GM06990 (cell line): ENCODE measurements around the gene SNX3.
A peak's percentile ranks its signal among the peaks of the same experiment; 100 is the strongest.
"Not testable (repeated sequence)": the region's sequence is repeated elsewhere in the genome, so short reads cannot be mapped to it uniquely, and the experiment has no call there.

Experiments
- DNase-seq: peaks from one replicate; pipeline ENCODE4 v3.0.0-alpha.2; 2011; ENCODE audit not compliant: insufficient read length; ENCODE audit errors: extremely low read depth
- H3K27me3 ChIP-seq: replicated peaks from 2 replicates; pipeline ENCODE4 v1.6.0; 2011; ENCODE audit warnings: low read length; ENCODE audit not compliant: control insufficient read depth, insufficient read depth
- H3K36me3 ChIP-seq: 2 replicates; pipeline ENCODE4 v1.5.1; 2011; ENCODE audit warnings: low read length; ENCODE audit not compliant: control insufficient read depth, insufficient read depth
- H3K4me3 ChIP-seq: replicated peaks from 2 replicates; pipeline ENCODE4 v1.5.1; 2011; ENCODE audit warnings: low read depth, mild to moderate bottlenecking, control low read depth, low read length
- TF ChIP-seq, protein P1 (sequence below): IDR thresholded peaks from 2 replicates; pipeline ENCODE4 v1.5.1; 2011; ENCODE audit warnings: low read length, control low read depth, mild to moderate bottlenecking, inconsistent platforms; ENCODE audit not compliant: insufficient read depth, poor library complexity, severe bottlenecking

The SNX3 gene

DNA sequence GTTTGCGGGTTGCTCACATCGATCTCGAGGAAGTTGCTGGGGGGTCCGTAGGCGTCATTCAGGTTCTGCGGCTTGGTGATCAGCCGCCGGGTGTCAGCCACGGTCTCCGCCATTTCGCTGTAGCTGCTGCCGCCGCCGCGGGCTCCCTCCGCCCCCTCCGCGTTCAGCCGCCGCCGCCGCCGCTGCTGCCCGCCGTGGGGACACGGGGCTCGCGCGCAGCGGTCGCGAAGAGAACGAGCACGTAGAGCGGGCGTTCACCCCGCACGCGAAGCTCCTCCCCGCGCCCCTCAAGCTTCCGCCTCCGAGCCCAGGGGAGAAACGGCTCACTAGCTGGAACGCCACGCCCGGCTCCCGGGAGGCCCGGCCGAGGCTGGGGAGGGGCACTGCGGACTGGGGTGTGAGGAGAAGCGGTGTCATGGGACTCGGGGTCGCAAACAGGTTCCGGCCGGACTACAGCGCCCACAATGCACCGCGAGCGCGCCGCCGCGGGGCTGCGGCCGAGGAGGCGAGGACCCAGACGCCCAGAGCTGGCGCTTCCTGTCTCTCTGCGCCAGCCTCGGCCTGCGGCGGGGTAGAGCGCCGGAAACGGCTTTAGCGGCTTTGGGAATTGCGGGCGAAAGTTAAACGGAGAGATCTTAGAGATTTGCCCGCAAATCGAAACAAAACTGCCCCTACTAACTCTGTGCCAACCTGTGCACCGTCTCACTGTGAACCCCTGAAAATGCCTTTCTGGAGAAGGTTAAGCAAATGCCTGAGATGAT is at the start of gene SNX3:
Gene SNX3 (minus strand): TSS at position 232 of the 761 bp plus-strand sequence. CDS start 119 bp downstream, at position 113.
- TF ChIP-seq, protein P1, sequence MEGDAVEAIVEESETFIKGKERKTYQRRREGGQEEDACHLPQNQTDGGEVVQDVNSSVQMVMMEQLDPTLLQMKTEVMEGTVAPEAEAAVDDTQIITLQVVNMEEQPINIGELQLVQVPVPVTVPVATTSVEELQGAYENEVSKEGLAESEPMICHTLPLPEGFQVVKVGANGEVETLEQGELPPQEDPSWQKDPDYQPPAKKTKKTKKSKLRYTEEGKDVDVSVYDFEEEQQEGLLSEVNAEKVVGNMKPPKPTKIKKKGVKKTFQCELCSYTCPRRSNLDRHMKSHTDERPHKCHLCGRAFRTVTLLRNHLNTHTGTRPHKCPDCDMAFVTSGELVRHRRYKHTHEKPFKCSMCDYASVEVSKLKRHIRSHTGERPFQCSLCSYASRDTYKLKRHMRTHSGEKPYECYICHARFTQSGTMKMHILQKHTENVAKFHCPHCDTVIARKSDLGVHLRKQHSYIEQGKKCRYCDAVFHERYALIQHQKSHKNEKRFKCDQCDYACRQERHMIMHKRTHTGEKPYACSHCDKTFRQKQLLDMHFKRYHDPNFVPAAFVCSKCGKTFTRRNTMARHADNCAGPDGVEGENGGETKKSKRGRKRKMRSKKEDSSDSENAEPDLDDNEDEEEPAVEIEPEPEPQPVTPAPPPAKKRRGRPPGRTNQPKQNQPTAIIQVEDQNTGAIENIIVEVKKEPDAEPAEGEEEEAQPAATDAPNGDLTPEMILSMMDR: peak; percentile 8
- H3K27me3 ChIP-seq: no peaks in the 10 kb centered on the region
- peak; percentile 100 for DNase-seq
- H3K36me3 ChIP-seq: no peaks in the 10 kb centered on the region; the same call in 1 of the 2 replicates
- H3K4me3 ChIP-seq: peak within 1 kb of the TSS; percentile 89

DNA sequence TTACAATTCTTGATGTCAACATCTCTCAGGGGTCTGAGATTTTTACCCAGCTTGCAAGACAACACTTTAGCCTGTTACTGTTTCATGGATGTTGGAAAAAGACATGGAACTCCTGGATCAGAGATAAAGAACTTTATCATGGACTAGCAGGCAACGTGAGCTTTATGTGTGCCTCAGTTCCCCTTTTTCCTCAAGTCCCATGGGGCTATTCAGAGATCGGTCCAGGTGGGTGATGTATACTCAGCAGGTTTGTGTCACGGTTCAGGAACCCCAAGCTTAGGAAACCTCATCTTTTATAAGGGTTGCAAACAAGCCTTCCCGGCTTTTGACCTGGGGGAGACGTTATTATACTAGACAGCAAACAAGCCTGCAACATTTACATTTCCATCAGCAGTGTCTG is 49.0 kb upstream of the SNX3 start:
- no peaks in the 10 kb centered on the region for H3K36me3 ChIP-seq
- DNase-seq: no peak
- no peaks in the 10 kb centered on the region for H3K27me3 ChIP-seq
- no peak overlapping the region for H3K4me3 ChIP-seq
- TF ChIP-seq, protein P1: no peak

DNA sequence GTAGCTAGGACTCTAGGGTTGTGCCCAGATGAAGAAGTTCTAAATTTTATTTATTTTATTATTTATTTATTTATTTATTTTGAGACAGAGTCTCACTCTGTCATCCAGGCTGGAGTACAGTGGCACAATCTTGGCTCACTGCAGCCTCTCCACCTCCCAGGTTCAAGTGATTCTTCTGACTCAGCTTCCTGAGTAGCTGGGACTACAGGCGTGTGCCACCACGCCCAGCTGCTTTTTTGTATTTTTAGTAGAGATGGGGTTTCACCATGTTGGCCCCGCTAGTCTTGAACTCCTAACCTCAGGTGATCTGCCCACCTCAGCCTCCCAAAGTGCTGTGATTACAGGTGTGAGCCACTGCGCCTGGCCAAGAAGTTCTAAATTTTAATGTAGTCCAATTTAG is 47.8 kb upstream of the SNX3 start:
- not testable (repeated sequence) for DNase-seq, H3K36me3 ChIP-seq, H3K27me3 ChIP-seq, H3K4me3 ChIP-seq

DNA sequence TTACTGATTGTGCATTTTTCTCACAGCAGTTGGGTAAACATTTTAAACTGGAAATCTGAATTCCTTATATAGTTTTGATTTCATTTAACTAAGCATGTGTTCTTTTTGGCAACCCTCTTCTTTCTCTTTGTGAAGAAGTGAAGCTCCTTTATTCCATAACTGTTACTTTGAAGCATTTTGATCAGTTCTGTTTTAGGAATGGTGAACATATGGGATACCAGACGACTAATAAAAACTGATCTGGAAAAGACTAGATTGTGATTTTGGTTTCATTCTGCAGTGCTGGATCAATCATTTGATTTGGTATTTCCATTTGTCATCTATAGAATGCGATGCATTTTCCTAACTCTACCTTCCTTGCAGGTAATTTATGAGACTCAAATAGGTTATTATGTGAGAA is 43.8 kb upstream of the SNX3 start:
- Histone ChIP-seq H3K36me3 (no peaks in the 10 kb centered on the region), H3K27me3 (no peaks in the 10 kb centered on the region), H3K4me3 (no peak overlapping the region)
- DNase-seq: no peak
- TF ChIP-seq, protein P1: no peak

DNA sequence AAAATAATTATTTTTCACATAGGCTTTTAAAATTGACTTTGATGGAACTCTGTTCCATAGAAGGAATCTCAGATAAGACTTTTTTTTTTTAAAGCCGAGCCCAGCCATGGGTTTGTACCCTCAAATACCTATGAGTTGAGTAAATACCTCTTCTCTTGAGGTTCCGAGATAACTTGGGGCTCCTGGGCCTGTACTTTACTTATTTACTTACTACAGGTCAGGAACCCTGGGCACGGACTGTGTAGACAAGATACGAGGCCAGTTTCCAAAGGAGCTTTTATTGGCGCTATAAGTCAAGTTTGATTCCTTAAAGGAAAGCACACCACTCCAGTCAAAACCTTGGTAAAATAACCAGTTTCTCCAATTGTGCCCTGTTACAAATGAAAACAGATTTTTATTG is 41.5 kb upstream of the SNX3 start:
- Histone ChIP-seq H3K36me3 (no peaks in the 10 kb centered on the region), H3K4me3 (no peak overlapping the region), H3K27me3 (no peaks in the 10 kb centered on the region)
- TF ChIP-seq, protein P1: no peak
- DNase-seq: no peak

DNA sequence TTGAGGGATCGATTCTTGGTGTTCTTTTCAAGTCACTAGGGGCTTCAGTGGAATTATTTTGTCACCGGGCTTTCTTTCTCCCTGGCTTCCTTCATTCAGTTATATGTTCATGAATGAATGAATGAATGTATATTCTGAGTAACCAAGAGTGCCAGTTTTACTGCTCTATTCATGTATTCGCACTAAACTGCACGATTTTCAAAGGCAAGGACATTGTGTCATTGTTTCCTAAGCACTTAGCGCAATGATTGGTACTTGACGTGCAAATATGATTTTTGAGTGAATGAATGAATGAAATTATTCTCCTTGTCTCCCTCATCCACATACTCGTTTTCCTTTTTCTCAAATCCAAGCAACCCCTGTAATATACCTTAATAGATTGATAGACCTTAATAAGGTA is 34.8 kb upstream of the SNX3 start:
- DNase-seq: no peak

More for the DNA sequence above, 34.8 kb upstream of the SNX3 start:
- Histone ChIP-seq H3K4me3 (peak overlapping the region; percentile 86), H3K36me3 (no peaks in the 10 kb centered on the region), H3K27me3 (no peaks in the 10 kb centered on the region)
- TF ChIP-seq, protein P1: no peak
